Measurements from ENCODE around the gene EME2. TPM values are rescaled to one million over a fixed set of nuclear protein-coding genes. Genes with fewer than 3 reads are reported as not detected.

Gene EME2
- total RNA-seq, 1 experiment from 2014 or later: 63.6 TPM

DNA sequence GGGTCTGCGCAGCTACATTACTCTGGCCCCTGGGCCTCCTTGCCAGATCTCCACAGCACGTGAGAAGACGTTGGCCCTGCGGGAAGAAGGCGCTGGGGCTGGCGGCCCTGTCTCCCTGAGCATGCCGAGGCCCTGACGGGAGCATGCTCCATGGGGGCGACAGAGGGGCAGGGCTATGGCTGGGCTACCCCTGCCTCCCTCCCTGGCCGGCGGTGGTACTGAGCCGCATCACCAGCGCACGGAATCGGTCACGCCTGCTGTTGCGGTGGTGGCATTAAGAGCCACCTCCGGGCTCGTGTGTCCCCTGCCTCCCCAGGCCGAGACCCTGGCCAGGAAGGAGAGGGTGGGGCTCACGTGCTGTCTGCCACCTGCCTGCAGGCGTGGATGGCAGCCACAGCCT lies 38.5 kb upstream of the EME2 start:
- H2BK12ac ChIP-seq (ENCODE audit: insufficient read length, low read depth, low read length): no peak overlapping the region
- no peak overlapping the region for H2BK15ac ChIP-seq (ENCODE audit: low read depth, low read length)
- H3K4me2 ChIP-seq (ENCODE audit: insufficient read depth, insufficient read length, low read length): no peak overlapping the region
- whole genome bisulfite sequencing (ENCODE audit: extremely low coverage, insufficient read length, low lambda C conversion rate): no CpG with 5 or more reads among the region's 22 CpGs
- Mint-ChIP-seq H3K27me3 (ENCODE audit: low read depth) (no peaks in the 10 kb centered on the region), H3K4me3 (no peak overlapping the region), H3K4me1 (no peaks in the 10 kb centered on the region), H3K27ac (no peak overlapping the region), H3K9me3 (no peaks in the 10 kb centered on the region), H3K36me3 (ENCODE audit: insufficient read depth in 1 of 3, low read depth in 3 of 3) (peaks cover 0 to 9% (median 7%) of the 10 kb centered on the region in 3 experiments; a peak in 5 of 7 replicates)
- H3K23me2 ChIP-seq (ENCODE audit: insufficient read length, low read depth, low read length, poor library complexity, severe bottlenecking): no peaks in the 10 kb centered on the region
- H3K4ac ChIP-seq (ENCODE audit: low read depth, low read length): no peak overlapping the region
- H4K8ac ChIP-seq (replicated peaks; ENCODE audit: insufficient read length, low read depth, low read length): no peak overlapping the region
- H3K79me2 ChIP-seq (ENCODE audit: insufficient read depth, low read length): no peaks in the 10 kb centered on the region
- no peak overlapping the region for H2AFZ ChIP-seq (ENCODE audit: low read length)
- no peak overlapping the region for H3K23ac ChIP-seq (ENCODE audit: insufficient read length, low read depth, low read length)
- H2BK20ac ChIP-seq (ENCODE audit: low read depth, low read length, poor library complexity, severe bottlenecking): no peak overlapping the region
- no peak overlapping the region for H4K5ac ChIP-seq (ENCODE audit: insufficient read length, low read depth, low read length)
- no peak overlapping the region for H4K91ac ChIP-seq (ENCODE audit: insufficient read length, low read depth, low read length)
- no peaks in the 10 kb centered on the region for H4K20me1 ChIP-seq (ENCODE audit: control insufficient read depth, insufficient read depth, insufficient read length)
- H3K18ac ChIP-seq (ENCODE audit: insufficient read length, low read depth, low read length): no peak overlapping the region
- no peak overlapping the region for H2BK5ac ChIP-seq (ENCODE audit: insufficient read length, low read length)
- H2AK5ac ChIP-seq (ENCODE audit: insufficient read length, low read length): no peak overlapping the region
- H3K27ac ChIP-seq (ENCODE audit: insufficient read length, low read depth, low read length): no peak overlapping the region
- no peak overlapping the region for H2BK120ac ChIP-seq (ENCODE audit: low read depth, low read length, poor library complexity, severe bottlenecking)
- H3K79me1 ChIP-seq (ENCODE audit: insufficient read depth, low read depth, low read length, poor library complexity, severe bottlenecking): no peaks in the 10 kb centered on the region
- H3K9ac ChIP-seq (ENCODE audit: extremely low read depth, insufficient read length, low read length): no peak overlapping the region
- no peak overlapping the region for H3T11ph ChIP-seq (ENCODE audit: low read length)
- TF ChIP-seq, protein P1, sequence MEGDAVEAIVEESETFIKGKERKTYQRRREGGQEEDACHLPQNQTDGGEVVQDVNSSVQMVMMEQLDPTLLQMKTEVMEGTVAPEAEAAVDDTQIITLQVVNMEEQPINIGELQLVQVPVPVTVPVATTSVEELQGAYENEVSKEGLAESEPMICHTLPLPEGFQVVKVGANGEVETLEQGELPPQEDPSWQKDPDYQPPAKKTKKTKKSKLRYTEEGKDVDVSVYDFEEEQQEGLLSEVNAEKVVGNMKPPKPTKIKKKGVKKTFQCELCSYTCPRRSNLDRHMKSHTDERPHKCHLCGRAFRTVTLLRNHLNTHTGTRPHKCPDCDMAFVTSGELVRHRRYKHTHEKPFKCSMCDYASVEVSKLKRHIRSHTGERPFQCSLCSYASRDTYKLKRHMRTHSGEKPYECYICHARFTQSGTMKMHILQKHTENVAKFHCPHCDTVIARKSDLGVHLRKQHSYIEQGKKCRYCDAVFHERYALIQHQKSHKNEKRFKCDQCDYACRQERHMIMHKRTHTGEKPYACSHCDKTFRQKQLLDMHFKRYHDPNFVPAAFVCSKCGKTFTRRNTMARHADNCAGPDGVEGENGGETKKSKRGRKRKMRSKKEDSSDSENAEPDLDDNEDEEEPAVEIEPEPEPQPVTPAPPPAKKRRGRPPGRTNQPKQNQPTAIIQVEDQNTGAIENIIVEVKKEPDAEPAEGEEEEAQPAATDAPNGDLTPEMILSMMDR (conservative IDR thresholded peaks at IDR 0.05): no peak
- H3K14ac ChIP-seq (ENCODE audit: insufficient read depth, low read length): no peak overlapping the region
- H3K27me3 ChIP-seq (ENCODE audit: insufficient read depth, low read length): no peaks in the 10 kb centered on the region
- H3K9me3 ChIP-seq (ENCODE audit: control insufficient read depth, low read depth, low read length): peaks cover 8% of the 10 kb centered on the region
- no peaks in the 10 kb centered on the region for H3K4me1 ChIP-seq (ENCODE audit: insufficient read depth, low read length)
- DNase-seq: no peak
- no peak overlapping the region for H3K56ac ChIP-seq (ENCODE audit: insufficient read length, low read depth, low read length)

All from H9 (cell line).